HG02759 (cell line): ENCODE data around the gene YWHAE.
A peak's percentile ranks its signal among the peaks of the same experiment; 100 is the strongest.
"Not testable (repeated sequence)": the region's sequence is repeated elsewhere in the genome, so short reads cannot be mapped to it uniquely, and the experiment has no call there.

Experiments
- ATAC-seq: cut with Tn5 transposase; IDR thresholded peaks from one replicate; pipeline ENCODE4 v1.9.1; 2021; ENCODE audit warnings: mild to moderate bottlenecking, moderate library complexity; ENCODE audit not compliant: unreplicated experiment

YWHAE gene

GRCh38 chr17:1413281-1413791 is 13.3 kb upstream of the YWHAE start:
- no peak for ATAC-seq

GRCh38 chr17:1412185-1413110 is 12.4 kb upstream of the YWHAE start:
- no peak for ATAC-seq

- ATAC-seq = no peak
Measured at GRCh38 chr17:1402262-1402586, 2.2 kb upstream of the YWHAE start.

- peak; percentile 15 for ATAC-seq
Measured at GRCh38 chr17:1398931-1399678, 917 bp downstream of the YWHAE start.

- ATAC-seq = no peak
Measured at GRCh38 chr17:1398028-1398427, 2.0 kb downstream of the YWHAE start.

- ATAC-seq = not testable (repeated sequence)
Measured at GRCh38 chr17:1395876-1396665, 4.0 kb downstream of the YWHAE start.

- no peak for ATAC-seq
Measured at GRCh38 chr17:1391577-1391976, 8.4 kb downstream of the YWHAE start.

GRCh38 chr17:1390432-1391367 is 9.3 kb downstream of the YWHAE start:
- no peak for ATAC-seq

GRCh38 chr17:1387490-1388227 is 12.4 kb downstream of the YWHAE start:
- ATAC-seq = not testable (repeated sequence)

GRCh38 chr17:1386675-1387190 is 13.3 kb downstream of the YWHAE start:
- ATAC-seq = not testable (repeated sequence)

GRCh38 chr17:1386265-1386664 is 13.8 kb downstream of the YWHAE start:
- ATAC-seq = no peak

GRCh38 chr17:1385861-1386260 is 14.2 kb downstream of the YWHAE start:
- ATAC-seq = no peak

GRCh38 chr17:1384905-1385435 is 15.1 kb downstream of the YWHAE start:
- ATAC-seq = no peak

- no peak for ATAC-seq
Measured at GRCh38 chr17:1379930-1380313, 20.1 kb downstream of the YWHAE start.

- no peak for ATAC-seq
Measured at GRCh38 chr17:1379208-1379929, 20.7 kb downstream of the YWHAE start.

- ATAC-seq = not testable (repeated sequence)
Measured at GRCh38 chr17:1378476-1378860, 21.6 kb downstream of the YWHAE start.

GRCh38 chr17:1377334-1377733 is 22.7 kb downstream of the YWHAE start:
- ATAC-seq = no peak

GRCh38 chr17:1376061-1376460 is 24.0 kb downstream of the YWHAE start:
- ATAC-seq = no peak
